NAMALWA (cell line): ENCODE data around the gene ADORA2A.
"Not testable (repeated sequence)": the region's sequence is repeated elsewhere in the genome, so short reads cannot be mapped to it uniquely, and the experiment has no call there.

ENCODE experiments used
- DNase-seq: peaks from one replicate; pipeline ENCODE4 v3.0.0-alpha.2; 2015; ENCODE audit warnings: low spot score

The ADORA2A gene

DNA sequence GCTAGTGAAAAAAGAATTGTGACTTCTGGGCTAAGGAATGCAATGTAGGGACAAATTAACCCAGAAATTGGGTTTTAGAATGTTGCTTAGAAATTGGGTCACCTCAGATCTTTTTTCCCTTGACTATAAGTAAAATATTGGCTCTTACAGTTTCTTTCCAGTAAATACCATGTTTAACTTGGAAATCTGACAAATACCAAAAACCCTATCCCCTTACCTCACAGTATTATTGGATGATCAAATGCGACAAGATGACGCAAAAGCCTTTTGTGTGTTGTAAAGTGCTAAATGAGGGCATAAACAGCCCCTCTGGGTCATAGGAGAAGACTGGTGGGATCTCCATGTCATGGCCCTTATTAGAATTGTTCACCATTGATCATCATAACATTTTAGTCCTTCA lies 61.6 kb downstream of the ADORA2A start:
- DNase-seq, result no peak

DNA sequence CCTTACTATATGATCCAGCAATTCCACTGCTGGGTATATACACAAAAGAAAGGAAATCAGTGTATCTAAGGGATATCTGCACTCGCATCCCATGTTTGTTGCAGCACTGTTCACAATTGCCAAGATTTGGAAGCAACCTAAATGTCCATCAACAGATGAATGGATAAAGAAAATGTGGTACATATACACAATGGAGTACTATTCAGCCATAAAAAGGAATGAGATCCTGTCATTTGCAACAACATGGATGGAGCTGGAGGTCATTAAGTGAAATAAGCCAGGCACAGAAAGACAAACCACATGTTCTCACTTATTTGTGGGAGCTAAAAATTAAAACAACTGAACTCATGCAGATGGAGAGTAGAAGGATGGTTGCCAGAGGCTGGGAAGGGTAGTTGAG lies 62.0 kb downstream of the ADORA2A start:
- DNase-seq, result not testable (repeated sequence)
